Chondrocyte (in vitro differentiated cells): ENCODE data around the gene INTS14. TPM values are rescaled to one million over a fixed set of nuclear protein-coding genes. Genes with fewer than 3 reads are reported as not detected.
A peak's percentile ranks its signal among the peaks of the same experiment; 100 is the strongest.

ENCODE experiments used
- DNase-seq: peaks from one replicate; pipeline ENCODE4 v3.0.0; 2021; ENCODE audit warnings: mixed read lengths, low spot score
- H3K27ac Mint-ChIP-seq: one replicate; pipeline ENCODE4 v1.8.0; 2021; ENCODE audit warnings: mild to moderate bottlenecking, moderate library complexity, mixed read lengths; ENCODE audit not compliant: unreplicated experiment
- H3K27me3 Mint-ChIP-seq: 2 replicates; pipeline ENCODE4 v1.8.0; 2021; ENCODE audit warnings: low read depth, mixed read lengths
- H3K36me3 Mint-ChIP-seq: 2 replicates; pipeline ENCODE4 v1.8.0; 2021; ENCODE audit warnings: low read depth, mixed read lengths
- H3K4me1 Mint-ChIP-seq: 2 replicates; pipeline ENCODE4 v1.8.0; 2021; ENCODE audit warnings: low read depth, mild to moderate bottlenecking, mixed read lengths
- H3K4me3 Mint-ChIP-seq: one replicate; pipeline ENCODE4 v1.8.0; 2021; ENCODE audit warnings: mild to moderate bottlenecking, moderate library complexity, mixed read lengths; ENCODE audit not compliant: unreplicated experiment
- H3K9me3 Mint-ChIP-seq: 2 replicates; pipeline ENCODE4 v1.8.0; 2021; ENCODE audit warnings: low read depth, mixed read lengths
- CTCF ChIP-seq: fragments of 200-600 bp; sonication (generic); IDR thresholded peaks from 2 replicates; pipeline ENCODE4 v1.5.0; 2021; ENCODE audit warnings: antibody characterized with exemption, mild to moderate bottlenecking, moderate library complexity
- total RNA-seq: library from RNA; stranded (reverse); gene quantifications from 3 replicates; pipeline ENCODE4 v1.2.1, GENCODE V29; 2021

The INTS14 gene
- total RNA-seq, 1 donor from 2014 or later, result 25.4 TPM

GRCh38 chr15:65576664-65577063, 34.3 kb downstream of the INTS14 start:
- peak overlapping the region; percentile 87 for H3K27ac Mint-ChIP-seq
- H3K27me3 Mint-ChIP-seq, result no peaks in the 10 kb centered on the region
- no peak for DNase-seq
- peaks cover 41% of the 10 kb centered on the region for H3K4me1 Mint-ChIP-seq
- peaks cover 12% of the 10 kb centered on the region for H3K36me3 Mint-ChIP-seq
- no peak overlapping the region for H3K4me3 Mint-ChIP-seq
- H3K9me3 Mint-ChIP-seq, result no peaks in the 10 kb centered on the region
- TF ChIP-seq CTCF, result no peak

GRCh38 chr15:65571971-65572370, 39.0 kb downstream of the INTS14 start:
- Mint-ChIP-seq H3K27me3 (no peaks in the 10 kb centered on the region), H3K9me3 (no peaks in the 10 kb centered on the region), H3K4me1 (peaks cover 9% of the 10 kb centered on the region), H3K4me3 (no peak overlapping the region), H3K36me3 (peaks cover 16% of the 10 kb centered on the region), H3K27ac (no peak overlapping the region)
- no peak for TF ChIP-seq CTCF
- DNase-seq, result no peak

GRCh38 chr15:65569728-65570127, 41.2 kb downstream of the INTS14 start:
- H3K36me3 Mint-ChIP-seq, result peaks cover 31% of the 10 kb centered on the region
- H3K4me1 Mint-ChIP-seq, result no peaks in the 10 kb centered on the region
- TF ChIP-seq CTCF, result no peak
- H3K27me3 Mint-ChIP-seq, result no peaks in the 10 kb centered on the region
- DNase-seq, result no peak
- H3K4me3 Mint-ChIP-seq, result no peak overlapping the region
- H3K9me3 Mint-ChIP-seq, result peaks cover 6% of the 10 kb centered on the region
- H3K27ac Mint-ChIP-seq, result no peak overlapping the region

GRCh38 chr15:65561934-65562333, 49.0 kb downstream of the INTS14 start:
- peaks cover 54% of the 10 kb centered on the region for H3K36me3 Mint-ChIP-seq
- no peak overlapping the region for H3K4me3 Mint-ChIP-seq
- no peak overlapping the region for H3K27ac Mint-ChIP-seq

GRCh38 chr15:65559941-65560340, 51.0 kb downstream of the INTS14 start:
- H3K4me1 Mint-ChIP-seq, result no peaks in the 10 kb centered on the region
- H3K9me3 Mint-ChIP-seq, result no peaks in the 10 kb centered on the region
- TF ChIP-seq CTCF, result no peak
- H3K36me3 Mint-ChIP-seq, result peaks cover 48% of the 10 kb centered on the region
- DNase-seq, result no peak
- H3K4me3 Mint-ChIP-seq, result no peak overlapping the region
- H3K27me3 Mint-ChIP-seq, result no peaks in the 10 kb centered on the region
- peak overlapping the region; percentile 7 for H3K27ac Mint-ChIP-seq

More at GRCh38 chr15:65561934-65562333, 49.0 kb downstream of the INTS14 start:
- H3K9me3 Mint-ChIP-seq, result peaks cover 6% of the 10 kb centered on the region
- H3K4me1 Mint-ChIP-seq, result no peaks in the 10 kb centered on the region
- no peak for TF ChIP-seq CTCF
- DNase-seq, result no peak
- no peaks in the 10 kb centered on the region for H3K27me3 Mint-ChIP-seq
